Astrocyte of the cerebellum (primary cell): ENCODE results near the gene CUL2.

Experiments
- DNase-seq: peaks from one replicate; pipeline ENCODE4 v3.0.0-alpha.2; 2011; ENCODE audit warnings: low read depth
- H3K4me3 ChIP-seq: 2 replicates; pipeline ENCODE4 v1.5.1; 2011; ENCODE audit warnings: mild to moderate bottlenecking, low read depth, low read length, moderate library complexity
- in situ Hi-C: cut with HindIII; loops from 2 replicates; pipeline ENCODE4 v1.10.0; 2017; ENCODE audit warnings: low sequenced_read_pairs
- TF ChIP-seq, protein P1 (sequence below): IDR thresholded peaks from 2 replicates; pipeline ENCODE4 v1.5.1; 2012; ENCODE audit warnings: low read length, low read depth, moderate library complexity, mild to moderate bottlenecking; ENCODE audit errors: missing control alignments

The CUL2 gene

GRCh38 chr10:35112571-35112970 lies 22.4 kb upstream of the CUL2 start:
- in situ Hi-C loops: no loop called here
- TF ChIP-seq, protein P1, sequence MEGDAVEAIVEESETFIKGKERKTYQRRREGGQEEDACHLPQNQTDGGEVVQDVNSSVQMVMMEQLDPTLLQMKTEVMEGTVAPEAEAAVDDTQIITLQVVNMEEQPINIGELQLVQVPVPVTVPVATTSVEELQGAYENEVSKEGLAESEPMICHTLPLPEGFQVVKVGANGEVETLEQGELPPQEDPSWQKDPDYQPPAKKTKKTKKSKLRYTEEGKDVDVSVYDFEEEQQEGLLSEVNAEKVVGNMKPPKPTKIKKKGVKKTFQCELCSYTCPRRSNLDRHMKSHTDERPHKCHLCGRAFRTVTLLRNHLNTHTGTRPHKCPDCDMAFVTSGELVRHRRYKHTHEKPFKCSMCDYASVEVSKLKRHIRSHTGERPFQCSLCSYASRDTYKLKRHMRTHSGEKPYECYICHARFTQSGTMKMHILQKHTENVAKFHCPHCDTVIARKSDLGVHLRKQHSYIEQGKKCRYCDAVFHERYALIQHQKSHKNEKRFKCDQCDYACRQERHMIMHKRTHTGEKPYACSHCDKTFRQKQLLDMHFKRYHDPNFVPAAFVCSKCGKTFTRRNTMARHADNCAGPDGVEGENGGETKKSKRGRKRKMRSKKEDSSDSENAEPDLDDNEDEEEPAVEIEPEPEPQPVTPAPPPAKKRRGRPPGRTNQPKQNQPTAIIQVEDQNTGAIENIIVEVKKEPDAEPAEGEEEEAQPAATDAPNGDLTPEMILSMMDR: no peak
- H3K4me3 ChIP-seq: no peak overlapping the region
- DNase-seq: no peak

- in situ Hi-C loops: no loop called here
- TF ChIP-seq, protein P1: no peak
- H3K4me3 ChIP-seq: no peak overlapping the region
- DNase-seq: no peak
These were observed 13.7 kb upstream of the CUL2 start for GRCh38 chr10:35103882-35104281.

- H3K4me3 ChIP-seq: no peak overlapping the region
- TF ChIP-seq, protein P1: no peak
- in situ Hi-C loops: no loop called here
- no peak for DNase-seq
These were observed 7.4 kb upstream of the CUL2 start for GRCh38 chr10:35097510-35097909.

- H3K4me3 ChIP-seq: no peak overlapping the region
- TF ChIP-seq, protein P1: no peak
- no peak for DNase-seq
- in situ Hi-C loops: no loop called here
These were observed 6.2 kb upstream of the CUL2 start for GRCh38 chr10:35096312-35096711.

GRCh38 chr10:35092851-35093250 lies 2.7 kb upstream of the CUL2 start:
- no peak overlapping the region for H3K4me3 ChIP-seq
- TF ChIP-seq, protein P1: no peak
- no peak for DNase-seq
- in situ Hi-C loops: no loop called here

- DNase-seq: no peak
- in situ Hi-C loops: no loop called here
- TF ChIP-seq, protein P1: no peak
- H3K4me3 ChIP-seq: no peak overlapping the region
These were observed 2.1 kb upstream of the CUL2 start for GRCh38 chr10:35091994-35092790.
